Upper lobe of left lung (tissue), 4 donors: ENCODE measurements around the gene PPP1R12A.

Source experiments
- CTCF ChIP-seq, 6 experiments: fragments of 450-650 bp in 4 of 6; fragments of 200-600 bp in 2 of 6; sonication (generic) in 2 of 6; IDR thresholded peaks; one replicate each; pipeline ENCODE4 v1.5.1; 2016 to 2019; ENCODE audit warnings: antibody characterized with exemption in 6 of 6
- EP300 ChIP-seq, 4 donors: sonication (generic); formaldehyde crosslinking; IDR thresholded peaks; one replicate each; pipeline ENCODE4 v1.5.1; 2017; ENCODE audit warnings: antibody characterized with exemption in 4 of 4, control low read depth in 2 of 4
- POLR2A ChIP-seq, 4 donors: fragments of 450-650 bp; IDR thresholded peaks; one replicate each; pipeline ENCODE4 v1.5.1; 2016 to 2017; ENCODE audit warnings: antibody characterized with exemption in 4 of 4, mild to moderate bottlenecking in 2 of 4
- POLR2AphosphoS5 ChIP-seq, 2 donors: sonication (generic); formaldehyde crosslinking; IDR thresholded peaks; one replicate each; pipeline ENCODE4 v1.5.1; 2017; ENCODE audit warnings: antibody characterized with exemption in 2 of 2

GRCh38 chr12:79895804-79896203 is 39.1 kb downstream of the PPP1R12A start:
- TF ChIP-seq CTCF (IDR thresholded peaks at IDR 0.05) (no peak), EP300 (IDR thresholded peaks at IDR 0.05) (no peak), POLR2A (IDR thresholded peaks at IDR 0.05) (no peak), POLR2AphosphoS5 (IDR thresholded peaks at IDR 0.05) (no peak)
